Measurements from ENCODE around the gene SLC39A1. TPM values are rescaled to one million over a fixed set of nuclear protein-coding genes. Genes with fewer than 3 reads are reported as not detected.

The SLC39A1 gene
- total and polyA plus RNA-seq, 9 of the 15 experiments (the other 6 are each of a cell fraction or from before 2014, with no cell fraction given), result 9.9 to 81.1 (median 62.7) TPM

DNA sequence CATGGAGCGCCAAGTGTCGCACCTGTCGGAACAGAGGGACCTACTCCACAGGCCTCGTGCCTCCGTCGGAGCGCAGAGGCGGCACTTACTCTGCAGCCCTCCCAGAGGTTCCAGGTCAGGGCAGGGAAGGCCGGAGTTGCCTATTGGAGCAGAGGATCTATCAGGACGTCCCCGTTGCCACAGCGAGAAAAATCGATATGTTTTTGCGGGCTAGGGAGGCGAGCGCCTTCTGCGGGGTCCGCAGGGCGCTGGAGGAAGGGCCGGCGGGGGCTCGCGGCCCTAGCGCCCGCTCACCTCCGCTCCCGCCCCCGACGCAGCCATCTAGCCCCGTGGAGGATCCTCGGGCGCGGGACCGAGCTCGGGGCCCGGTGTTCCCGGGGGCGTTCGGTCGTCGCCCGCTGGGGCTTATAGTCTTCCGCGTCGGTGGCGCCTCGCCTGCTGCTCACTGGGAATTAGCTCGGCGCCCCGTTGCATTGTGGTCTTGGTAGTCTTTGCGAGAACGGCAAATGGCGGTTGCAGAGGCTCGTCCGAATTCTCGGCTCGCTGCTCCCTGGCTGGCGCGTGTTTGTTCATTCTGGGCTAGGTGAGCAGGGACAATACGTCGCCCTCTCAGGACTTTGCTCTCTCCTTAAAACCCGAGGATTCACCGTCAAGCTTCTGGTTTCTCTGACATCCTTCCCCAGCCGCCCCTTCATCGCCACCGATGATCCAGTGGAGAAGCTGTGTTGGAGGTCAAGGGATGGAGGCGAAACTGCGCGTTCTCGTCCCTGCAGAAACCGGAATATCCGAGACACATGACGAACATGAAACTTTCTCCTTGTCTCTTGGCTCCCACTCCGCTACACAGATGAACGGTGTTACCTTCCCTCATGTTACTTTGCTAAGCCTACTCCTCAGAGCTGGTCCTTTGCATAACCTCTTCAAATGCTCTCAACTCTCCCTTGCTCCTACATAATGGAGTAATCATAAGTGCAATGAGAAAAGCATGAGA is 14.2 kb upstream of the SLC39A1 start, which contains the start of gene JTB (continued):
- TF ChIP-seq CEBPB (tag; IDR thresholded peaks at IDR 0.05) (no peak), ADNP (tag; IDR thresholded peaks at IDR 0.05) (no peak), EHMT2 (IDR thresholded peaks at IDR 0.05) (no peak), MCM5 (IDR thresholded peaks at IDR 0.05; ENCODE audit: low read depth) (no peak), CCNT2 (IDR thresholded peaks at IDR 0.05; ENCODE audit: borderline replicate concordance, extremely low read depth, insufficient read length, low read depth, low read length) (peak; percentile 34), ZNF512 (tag; IDR thresholded peaks at IDR 0.05) (no peak), KAT7 (CRISPR knock-in tag; IDR thresholded peaks at IDR 0.05; ENCODE audit: borderline replicate concordance) (no peak), CHCHD3 (CRISPR knock-in tag; IDR thresholded peaks at IDR 0.05) (peak; percentile 81; the same call in 1 of the 2 replicates), TEAD2 (tag; IDR thresholded peaks at IDR 0.05) (no peak), ZNF583 (CRISPR knock-in tag; IDR thresholded peaks at IDR 0.05) (no peak), ZBTB26 (CRISPR knock-in tag; IDR thresholded peaks at IDR 0.05) (no peak; the same call in 1 of the 2 replicates), DPF2 (IDR thresholded peaks at IDR 0.05) (no peak), TCF15 (CRISPR knock-in tag; IDR thresholded peaks at IDR 0.05) (no peak), ZNF12 (CRISPR knock-in tag; IDR thresholded peaks at IDR 0.05) (0 out of 2 replicates have a peak, but pooled peaks have one; percentile 7), NR2C2 (CRISPR knock-in tag; IDR thresholded peaks at IDR 0.05) (no peak; the same call in 1 of the 2 replicates), NR2C2 (tag; IDR thresholded peaks at IDR 0.05) (peak; percentile 69; the same call in 1 of the 2 replicates), ELK1 (CRISPR knock-in tag; IDR thresholded peaks at IDR 0.05) (no peak)
- TF ChIP-seq, protein P1, sequence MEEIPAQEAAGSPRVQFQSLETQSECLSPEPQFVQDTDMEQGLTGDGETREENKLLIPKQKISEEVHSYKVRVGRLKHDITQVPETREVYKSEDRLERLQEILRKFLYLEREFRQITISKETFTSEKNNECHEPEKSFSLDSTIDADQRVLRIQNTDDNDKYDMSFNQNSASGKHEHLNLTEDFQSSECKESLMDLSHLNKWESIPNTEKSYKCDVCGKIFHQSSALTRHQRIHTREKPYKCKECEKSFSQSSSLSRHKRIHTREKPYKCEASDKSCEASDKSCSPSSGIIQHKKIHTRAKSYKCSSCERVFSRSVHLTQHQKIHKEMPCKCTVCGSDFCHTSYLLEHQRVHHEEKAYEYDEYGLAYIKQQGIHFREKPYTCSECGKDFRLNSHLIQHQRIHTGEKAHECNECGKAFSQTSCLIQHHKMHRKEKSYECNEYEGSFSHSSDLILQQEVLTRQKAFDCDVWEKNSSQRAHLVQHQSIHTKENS (CRISPR knock-in tag; IDR thresholded peaks at IDR 0.05), result no peak
- TF ChIP-seq, protein P2, sequence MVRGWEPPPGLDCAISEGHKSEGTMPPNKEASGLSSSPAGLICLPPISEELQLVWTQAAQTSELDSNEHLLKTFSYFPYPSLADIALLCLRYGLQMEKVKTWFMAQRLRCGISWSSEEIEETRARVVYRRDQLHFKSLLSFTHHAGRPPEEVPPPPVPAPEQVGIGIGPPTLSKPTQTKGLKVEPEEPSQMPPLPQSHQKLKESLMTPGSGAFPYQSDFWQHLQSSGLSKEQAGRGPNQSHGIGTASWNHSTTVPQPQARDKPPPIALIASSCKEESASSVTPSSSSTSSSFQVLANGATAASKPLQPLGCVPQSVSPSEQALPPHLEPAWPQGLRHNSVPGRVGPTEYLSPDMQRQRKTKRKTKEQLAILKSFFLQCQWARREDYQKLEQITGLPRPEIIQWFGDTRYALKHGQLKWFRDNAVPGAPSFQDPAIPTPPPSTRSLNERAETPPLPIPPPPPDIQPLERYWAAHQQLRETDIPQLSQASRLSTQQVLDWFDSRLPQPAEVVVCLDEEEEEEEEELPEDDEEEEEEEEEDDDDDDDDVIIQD (CRISPR knock-in tag; IDR thresholded peaks at IDR 0.05), result no peak
